Upper lobe of left lung (tissue), 6 donors: Measurements from ENCODE around the gene NAA35. TPM values are rescaled to one million over a fixed set of nuclear protein-coding genes. Genes with fewer than 3 reads are reported as not detected.
"Not testable (repeated sequence)": the region's sequence is repeated elsewhere in the genome, so short reads cannot be mapped to it uniquely, and the experiment has no call there.

Experiments used
- ATAC-seq, 2 donors: fragments of 200-7000 bp; cut with Tn5 transposase; one replicate each; pipeline ENCODE4 v1.9.1; 2022; ENCODE audit warnings: mild to moderate bottlenecking in 2 of 2, moderate library complexity in 2 of 2; ENCODE audit not compliant: low FRiP score in 2 of 2
- DNase-seq, 2 donors: peaks; one replicate each; pipeline ENCODE4 v3.0.0-alpha.2; 2019 to 2020
- H3K27ac ChIP-seq, 4 donors: fragments of 200-600 bp; sonication (generic); one replicate each; pipeline ENCODE4 v1.5.1; 2016 to 2019
- H3K27me3 ChIP-seq, 4 donors: fragments of 200-600 bp; sonication (generic); one replicate each; pipeline ENCODE4 v1.5.1; 2017 to 2019
- H3K36me3 ChIP-seq, 4 donors: fragments of 200-600 bp; sonication (generic); one replicate each; pipeline ENCODE4 v1.5.1; 2016 to 2019
- H3K4me1 ChIP-seq, 4 donors: fragments of 200-600 bp; sonication (generic); one replicate each; pipeline ENCODE4 v1.5.1; 2018 to 2019
- H3K4me3 ChIP-seq, 4 donors: fragments of 200-600 bp; sonication (generic); one replicate each; pipeline ENCODE4 v1.5.1; 2017 to 2019; ENCODE audit warnings: mild to moderate bottlenecking in 2 of 4, moderate library complexity in 1 of 4
- H3K9me3 ChIP-seq, 4 donors: fragments of 200-600 bp; sonication (generic); one replicate each; pipeline ENCODE4 v1.5.1; 2018 to 2019
- EP300 ChIP-seq, 4 donors: sonication (generic); formaldehyde crosslinking; IDR thresholded peaks; one replicate each; pipeline ENCODE4 v1.5.1; 2017; ENCODE audit warnings: antibody characterized with exemption in 4 of 4, control low read depth in 2 of 4
- POLR2A ChIP-seq, 4 donors: fragments of 450-650 bp; IDR thresholded peaks; one replicate each; pipeline ENCODE4 v1.5.1; 2016 to 2017; ENCODE audit warnings: antibody characterized with exemption in 4 of 4, mild to moderate bottlenecking in 2 of 4
- POLR2AphosphoS5 ChIP-seq, 2 donors: sonication (generic); formaldehyde crosslinking; IDR thresholded peaks; one replicate each; pipeline ENCODE4 v1.5.1; 2017; ENCODE audit warnings: antibody characterized with exemption in 2 of 2
- WGBS, 2 donors: methylation state at CpG; one replicate each; pipeline ENCODE4 v1.1.5; 2017 to 2018; 5-methylcytosine and 5-hydroxymethylcytosine counted together
- total RNA-seq, 6 donors: library from RNA; depleted of rRNA in 4 of 6; stranded (reverse); fragments of >200 nt in 4 of 6; gene quantifications; one replicate each; pipeline versions ENCODE4 v1.1.0 to v1.2.1, GENCODE V29; 2016 to 2021
- TF ChIP-seq, protein P1 (sequence below), 6 experiments: fragments of 450-650 bp in 4 of 6; fragments of 200-600 bp in 2 of 6; sonication (generic) in 2 of 6; IDR thresholded peaks; one replicate each; pipeline ENCODE4 v1.5.1; 2016 to 2019; ENCODE audit warnings: antibody characterized with exemption in 6 of 6
- donor health status: DM: no; HTN: no; CAD: no; lungs with moderate emphysema.
- donor health status: DM: no; HTN: yes; CAD: no; lungs with severe emphysema.

NAA35 gene
- total RNA-seq, 6 donors from 2014 or later, result 9.1 to 25.4 (median 15.5) TPM

DNA sequence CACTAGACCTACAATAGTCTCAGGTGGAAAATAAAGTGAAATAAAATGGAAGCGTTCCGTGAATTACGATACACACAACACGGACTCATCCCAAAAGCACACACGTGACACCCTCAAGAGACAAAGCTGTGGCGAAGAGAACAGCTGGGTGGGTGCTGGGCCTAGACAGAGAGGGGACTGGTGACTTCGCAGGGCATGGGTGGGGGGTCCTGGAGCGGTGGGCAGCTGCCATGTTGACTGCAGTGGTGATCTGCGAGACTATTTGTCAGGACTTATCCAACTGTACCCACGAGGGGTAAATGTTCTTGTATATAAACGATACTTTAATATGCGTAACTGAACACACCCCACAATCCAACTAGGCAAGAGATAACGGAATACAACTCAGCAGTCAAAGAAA lies 106.4 kb downstream of the NAA35 start:
- 93 to 94% methylated on average over 13 of the region's 13 CpGs for WGBS, 2 donors
- H3K27ac ChIP-seq, result no peak overlapping the region
- H3K36me3 ChIP-seq, result no peaks in the 10 kb centered on the region
- no peak overlapping the region for H3K4me3 ChIP-seq
- H3K9me3 ChIP-seq, result no peaks in the 10 kb centered on the region
- TF ChIP-seq EP300 (IDR thresholded peaks at IDR 0.05), result no peak
- TF ChIP-seq, protein P1, sequence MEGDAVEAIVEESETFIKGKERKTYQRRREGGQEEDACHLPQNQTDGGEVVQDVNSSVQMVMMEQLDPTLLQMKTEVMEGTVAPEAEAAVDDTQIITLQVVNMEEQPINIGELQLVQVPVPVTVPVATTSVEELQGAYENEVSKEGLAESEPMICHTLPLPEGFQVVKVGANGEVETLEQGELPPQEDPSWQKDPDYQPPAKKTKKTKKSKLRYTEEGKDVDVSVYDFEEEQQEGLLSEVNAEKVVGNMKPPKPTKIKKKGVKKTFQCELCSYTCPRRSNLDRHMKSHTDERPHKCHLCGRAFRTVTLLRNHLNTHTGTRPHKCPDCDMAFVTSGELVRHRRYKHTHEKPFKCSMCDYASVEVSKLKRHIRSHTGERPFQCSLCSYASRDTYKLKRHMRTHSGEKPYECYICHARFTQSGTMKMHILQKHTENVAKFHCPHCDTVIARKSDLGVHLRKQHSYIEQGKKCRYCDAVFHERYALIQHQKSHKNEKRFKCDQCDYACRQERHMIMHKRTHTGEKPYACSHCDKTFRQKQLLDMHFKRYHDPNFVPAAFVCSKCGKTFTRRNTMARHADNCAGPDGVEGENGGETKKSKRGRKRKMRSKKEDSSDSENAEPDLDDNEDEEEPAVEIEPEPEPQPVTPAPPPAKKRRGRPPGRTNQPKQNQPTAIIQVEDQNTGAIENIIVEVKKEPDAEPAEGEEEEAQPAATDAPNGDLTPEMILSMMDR (IDR thresholded peaks at IDR 0.05), result no peak
- TF ChIP-seq POLR2AphosphoS5 (IDR thresholded peaks at IDR 0.05), result no peak
- no peak for TF ChIP-seq POLR2A (IDR thresholded peaks at IDR 0.05)
- H3K4me1 ChIP-seq, result no peaks in the 10 kb centered on the region
- DNase-seq (peak in 1 of 2 donors; percentile 27), ATAC-seq (no peak)
- no peaks in the 10 kb centered on the region for H3K27me3 ChIP-seq

- WGBS, 2 donors, result 89 to 90% methylated on average over 7 of the region's 7 CpGs
- not testable (repeated sequence) for H3K4me3 ChIP-seq, ATAC-seq, H3K27me3 ChIP-seq, H3K27ac ChIP-seq, DNase-seq, H3K36me3 ChIP-seq, H3K9me3 ChIP-seq, H3K4me1 ChIP-seq
These were observed 107.2 kb downstream of the NAA35 start for GRCh38 chr9:86048018-86048742.

DNA sequence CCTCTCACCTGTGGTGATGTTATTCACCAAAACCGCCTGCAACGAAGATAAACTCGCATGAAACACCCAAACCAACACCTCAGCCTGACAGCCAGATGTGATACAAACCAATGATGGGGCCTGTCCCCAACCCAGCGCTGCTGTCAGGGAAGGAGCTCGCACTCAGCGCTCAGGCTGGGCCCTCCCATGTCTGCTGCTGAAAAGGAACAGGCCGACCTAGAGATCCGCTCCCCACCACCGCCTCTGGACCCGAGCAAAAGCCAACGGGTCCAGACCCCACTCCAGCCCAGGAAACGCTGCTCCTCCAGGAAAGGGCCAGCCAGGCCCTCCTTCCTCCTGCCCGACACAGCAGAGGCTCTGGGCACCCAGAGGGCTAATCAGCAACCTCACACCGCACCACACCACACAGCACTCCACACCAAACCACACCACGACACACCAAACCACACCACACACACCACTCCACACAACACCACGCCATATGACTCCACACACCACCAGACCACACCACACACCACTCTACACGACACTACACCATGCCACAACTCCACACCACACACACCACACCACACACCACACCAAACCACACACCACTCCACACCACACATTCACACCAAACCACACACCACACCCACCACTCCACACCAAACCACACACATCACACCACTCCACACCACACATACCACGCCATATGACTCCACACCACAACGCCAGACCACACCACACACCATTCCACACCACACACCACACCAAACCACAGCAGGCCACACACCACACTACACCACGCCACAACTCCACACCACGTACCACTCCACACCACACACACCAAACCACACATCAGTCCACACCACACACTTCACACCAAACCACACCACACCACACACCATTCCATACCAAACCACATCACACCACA lies 111.9 kb downstream of the NAA35 start:
- Histone ChIP-seq H3K27ac (no peak overlapping the region), H3K4me3 (no peak overlapping the region), H3K9me3 (no peaks in the 10 kb centered on the region), H3K4me1 (no peaks in the 10 kb centered on the region), H3K27me3 (no peaks in the 10 kb centered on the region), H3K36me3 (no peaks in the 10 kb centered on the region)
- WGBS, 2 donors, result 81 to 91% methylated on average over 17 to 21 of the region's 21 CpGs
- DNase-seq, result peak in 1 of 2 donors; percentile 49
- peak; percentile 16 to 69 for ATAC-seq
- no peak for TF ChIP-seq POLR2AphosphoS5 (IDR thresholded peaks at IDR 0.05)
- no peak for TF ChIP-seq POLR2A (IDR thresholded peaks at IDR 0.05)
- TF ChIP-seq, protein P1 (IDR thresholded peaks at IDR 0.05), result no peak
- no peak for TF ChIP-seq EP300 (IDR thresholded peaks at IDR 0.05)

DNA sequence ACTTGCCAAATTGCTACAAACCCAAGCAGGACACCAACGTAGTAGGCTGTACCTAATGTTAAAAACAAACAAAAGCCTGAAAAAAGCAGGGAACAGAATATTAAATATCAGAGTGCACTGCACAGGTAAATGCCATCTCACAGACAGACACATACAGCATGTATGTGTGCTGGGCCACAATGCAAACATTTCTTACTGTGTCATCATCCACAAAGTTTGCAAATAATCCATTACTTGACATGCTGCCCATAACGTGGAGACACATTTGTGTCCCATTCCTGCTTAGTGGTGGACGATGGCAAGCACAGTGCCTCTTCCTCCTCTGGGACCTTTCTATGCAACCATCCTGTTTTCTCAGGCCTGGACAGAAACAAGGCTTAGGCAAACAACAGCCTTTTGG lies 113.7 kb downstream of the NAA35 start:
- 80 to 81% methylated on average over 2 to 3 of the region's 3 CpGs for WGBS, 2 donors
- TF ChIP-seq POLR2AphosphoS5 (IDR thresholded peaks at IDR 0.05), result no peak
- TF ChIP-seq, protein P1 (IDR thresholded peaks at IDR 0.05), result no peak

GRCh38 chr9:86057491-86057890 lies 116.5 kb downstream of the NAA35 start:
- Histone ChIP-seq H3K27ac (no peak overlapping the region), H3K9me3 (no peaks in the 10 kb centered on the region), H3K4me1 (no peaks in the 10 kb centered on the region), H3K36me3 (no peaks in the 10 kb centered on the region), H3K27me3 (no peaks in the 10 kb centered on the region), H3K4me3 (no peak overlapping the region)
- TF ChIP-seq EP300 (IDR thresholded peaks at IDR 0.05), result no peak
- ATAC-seq, result peak in 1 of 2 donors; percentile 19
- peak in 1 of 2 donors; percentile 52 for DNase-seq
- WGBS, 2 donors, result 90 to 100% methylated on average over 7 to 12 of the region's 13 CpGs

More for the DNA sequence above, 113.7 kb downstream of the NAA35 start:
- Histone ChIP-seq H3K9me3 (no peaks in the 10 kb centered on the region), H3K27ac (no peak overlapping the region), H3K4me1 (no peaks in the 10 kb centered on the region), H3K27me3 (no peaks in the 10 kb centered on the region), H3K4me3 (no peak overlapping the region), H3K36me3 (no peaks in the 10 kb centered on the region)
- DNase-seq (no peak), ATAC-seq (no peak)
